WTC11 (cell line): ENCODE results near the gene CANX.

ENCODE experiments used
- ATF6 ChIP-seq: sonication (generic); formaldehyde crosslinking; IDR thresholded peaks from 2 replicates; pipeline ENCODE4 v1.8.1; 2023; ENCODE audit warnings: mild to moderate bottlenecking, missing genetic modification reagents
- CTCF ChIP-seq: fragments of 200-600 bp; IDR thresholded peaks from 2 replicates; pipeline ENCODE4 v1.8.0; 2022; ENCODE audit warnings: antibody characterized with exemption
- HMGXB4 ChIP-seq: sonication (generic); formaldehyde crosslinking; IDR thresholded peaks from 2 replicates; pipeline ENCODE4 v1.8.1; 2023; ENCODE audit warnings: mild to moderate bottlenecking, moderate library complexity, missing genetic modification reagents
- TEAD4 ChIP-seq: sonication (generic); formaldehyde crosslinking; IDR thresholded peaks from 2 replicates; pipeline ENCODE4 v1.8.0; 2022; ENCODE audit warnings: mild to moderate bottlenecking, missing genetic modification reagents
- ZSCAN18 ChIP-seq: fragments of 250-450 bp; sonication (Bioruptor Pico); IDR thresholded peaks from 2 replicates; pipeline ENCODE4 v2.1.2; 2022; ENCODE audit warnings: mild to moderate bottlenecking, moderate library complexity
- TF ChIP-seq, protein P1 (sequence below): sonication (generic); formaldehyde crosslinking; IDR thresholded peaks from 2 replicates; pipeline ENCODE4 v1.8.1; 2023; ENCODE audit warnings: mild to moderate bottlenecking, missing genetic modification reagents, moderate library complexity
- TF ChIP-seq, protein P2 (sequence below): sonication (generic); formaldehyde crosslinking; conservative IDR thresholded peaks from 2 replicates; pipeline ENCODE4 v1.8.1; 2022; ENCODE audit warnings: mild to moderate bottlenecking, missing genetic modification reagents
- TF ChIP-seq, protein P3 (sequence below): sonication (generic); formaldehyde crosslinking; IDR thresholded peaks from 2 replicates; pipeline ENCODE4 v1.8.1; 2022; ENCODE audit warnings: missing genetic modification reagents, borderline replicate concordance
- TF ChIP-seq, protein P4 (sequence below): sonication (generic); formaldehyde crosslinking; IDR thresholded peaks from 2 replicates; pipeline ENCODE4 v1.8.1; 2023; ENCODE audit warnings: mild to moderate bottlenecking, missing genetic modification reagents, moderate library complexity
- TF ChIP-seq, protein P5 (sequence below): sonication (generic); formaldehyde crosslinking; IDR thresholded peaks from 2 replicates; pipeline ENCODE4 v1.8.1; 2022; ENCODE audit warnings: low read depth, mild to moderate bottlenecking, moderate library complexity, missing genetic modification reagents, borderline replicate concordance

DNA sequence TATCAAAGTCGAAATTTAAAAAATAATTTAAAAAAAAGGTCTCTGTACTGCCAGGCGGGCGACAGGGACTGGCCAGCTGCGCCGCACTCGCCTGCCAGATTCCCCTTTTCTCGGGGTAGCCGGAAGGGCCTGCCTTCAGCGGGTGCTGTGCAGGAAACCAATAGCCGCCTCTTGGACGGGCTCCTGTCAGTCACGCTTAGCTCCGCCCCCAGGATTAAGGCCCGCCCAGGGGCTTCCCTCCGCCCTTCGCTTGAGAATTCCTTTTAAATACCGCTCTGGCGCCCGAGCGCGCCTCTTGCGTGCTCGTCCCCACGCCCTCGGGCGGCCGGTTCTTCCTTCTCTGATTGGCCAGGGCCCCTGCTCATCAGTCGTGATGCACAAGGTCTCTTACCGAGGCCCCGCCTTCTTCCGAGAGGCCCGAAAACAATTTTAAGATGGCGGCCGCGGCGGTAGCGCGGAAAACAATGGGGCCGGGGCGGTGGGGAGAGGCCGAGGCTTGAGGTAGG is 33.7 kb downstream of the CANX start, which contains the start of gene MAML1:
- TF ChIP-seq HMGXB4 (CRISPR knock-in tag): no peak
- TF ChIP-seq CTCF: no peak
- TF ChIP-seq, protein P1, sequence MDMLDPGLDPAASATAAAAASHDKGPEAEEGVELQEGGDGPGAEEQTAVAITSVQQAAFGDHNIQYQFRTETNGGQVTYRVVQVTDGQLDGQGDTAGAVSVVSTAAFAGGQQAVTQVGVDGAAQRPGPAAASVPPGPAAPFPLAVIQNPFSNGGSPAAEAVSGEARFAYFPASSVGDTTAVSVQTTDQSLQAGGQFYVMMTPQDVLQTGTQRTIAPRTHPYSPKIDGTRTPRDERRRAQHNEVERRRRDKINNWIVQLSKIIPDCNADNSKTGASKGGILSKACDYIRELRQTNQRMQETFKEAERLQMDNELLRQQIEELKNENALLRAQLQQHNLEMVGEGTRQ (CRISPR knock-in tag): 0 out of 2 replicates have a peak, but pooled peaks have one; percentile 35
- TF ChIP-seq, protein P2, sequence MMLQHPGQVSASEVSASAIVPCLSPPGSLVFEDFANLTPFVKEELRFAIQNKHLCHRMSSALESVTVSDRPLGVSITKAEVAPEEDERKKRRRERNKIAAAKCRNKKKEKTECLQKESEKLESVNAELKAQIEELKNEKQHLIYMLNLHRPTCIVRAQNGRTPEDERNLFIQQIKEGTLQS (CRISPR knock-in tag): no peak
- no peak for TF ChIP-seq ZSCAN18 (CRISPR knock-in tag)
- no peak for TF ChIP-seq TEAD4 (CRISPR knock-in tag)
- TF ChIP-seq, protein P3, sequence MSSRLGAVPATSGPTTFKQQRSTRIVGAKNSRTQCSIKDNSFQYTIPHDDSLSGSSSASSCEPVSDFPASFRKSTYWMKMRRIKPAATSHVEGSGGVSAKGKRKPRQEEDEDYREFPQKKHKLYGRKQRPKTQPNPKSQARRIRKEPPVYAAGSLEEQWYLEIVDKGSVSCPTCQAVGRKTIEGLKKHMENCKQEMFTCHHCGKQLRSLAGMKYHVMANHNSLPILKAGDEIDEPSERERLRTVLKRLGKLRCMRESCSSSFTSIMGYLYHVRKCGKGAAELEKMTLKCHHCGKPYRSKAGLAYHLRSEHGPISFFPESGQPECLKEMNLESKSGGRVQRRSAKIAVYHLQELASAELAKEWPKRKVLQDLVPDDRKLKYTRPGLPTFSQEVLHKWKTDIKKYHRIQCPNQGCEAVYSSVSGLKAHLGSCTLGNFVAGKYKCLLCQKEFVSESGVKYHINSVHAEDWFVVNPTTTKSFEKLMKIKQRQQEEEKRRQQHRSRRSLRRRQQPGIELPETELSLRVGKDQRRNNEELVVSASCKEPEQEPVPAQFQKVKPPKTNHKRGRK (CRISPR knock-in tag): no peak
- no peak for TF ChIP-seq ATF6 (CRISPR knock-in tag)
- TF ChIP-seq, protein P4, sequence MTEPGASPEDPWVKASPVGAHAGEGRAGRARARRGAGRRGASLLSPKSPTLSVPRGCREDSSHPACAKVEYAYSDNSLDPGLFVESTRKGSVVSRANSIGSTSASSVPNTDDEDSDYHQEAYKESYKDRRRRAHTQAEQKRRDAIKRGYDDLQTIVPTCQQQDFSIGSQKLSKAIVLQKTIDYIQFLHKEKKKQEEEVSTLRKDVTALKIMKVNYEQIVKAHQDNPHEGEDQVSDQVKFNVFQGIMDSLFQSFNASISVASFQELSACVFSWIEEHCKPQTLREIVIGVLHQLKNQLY: no peak
- TF ChIP-seq, protein P5, sequence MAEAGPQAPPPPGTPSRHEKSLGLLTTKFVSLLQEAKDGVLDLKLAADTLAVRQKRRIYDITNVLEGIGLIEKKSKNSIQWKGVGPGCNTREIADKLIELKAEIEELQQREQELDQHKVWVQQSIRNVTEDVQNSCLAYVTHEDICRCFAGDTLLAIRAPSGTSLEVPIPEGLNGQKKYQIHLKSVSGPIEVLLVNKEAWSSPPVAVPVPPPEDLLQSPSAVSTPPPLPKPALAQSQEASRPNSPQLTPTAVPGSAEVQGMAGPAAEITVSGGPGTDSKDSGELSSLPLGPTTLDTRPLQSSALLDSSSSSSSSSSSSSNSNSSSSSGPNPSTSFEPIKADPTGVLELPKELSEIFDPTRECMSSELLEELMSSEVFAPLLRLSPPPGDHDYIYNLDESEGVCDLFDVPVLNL (CRISPR knock-in tag): no peak
